ELR (cell line): ENCODE measurements around the gene CNIH3.

Experiments used
- DNase-seq: peaks from one replicate; pipeline ENCODE4 v3.0.0-alpha.2; 2015; ENCODE audit warnings: low read depth

CNIH3 gene

GRCh38 chr1:224744521-224744920 lies 128.4 kb downstream of the CNIH3 start:
- DNase-seq: no peak

DNA sequence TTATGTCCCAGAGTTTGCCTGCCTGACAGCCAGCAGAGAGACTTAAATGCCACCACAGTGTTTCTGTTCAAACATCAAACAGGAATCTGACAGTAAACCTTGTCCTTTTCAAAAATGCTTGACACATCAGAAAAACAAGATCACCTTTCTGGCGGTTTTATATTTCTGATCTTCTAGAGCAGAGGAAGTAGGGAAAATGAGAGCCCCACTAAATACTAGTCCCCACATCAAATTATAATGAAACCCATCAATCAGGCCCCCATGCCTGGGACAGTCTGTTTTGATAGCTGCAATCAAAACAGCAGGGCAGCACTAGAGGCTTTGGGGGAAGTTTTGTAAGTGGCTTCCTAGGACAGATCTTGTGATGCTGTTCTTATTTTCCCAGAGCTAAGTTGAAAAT lies 129.3 kb downstream of the CNIH3 start:
- no peak for DNase-seq

- DNase-seq: no peak
These were observed 129.8 kb downstream of the CNIH3 start for GRCh38 chr1:224745924-224746323.

DNA sequence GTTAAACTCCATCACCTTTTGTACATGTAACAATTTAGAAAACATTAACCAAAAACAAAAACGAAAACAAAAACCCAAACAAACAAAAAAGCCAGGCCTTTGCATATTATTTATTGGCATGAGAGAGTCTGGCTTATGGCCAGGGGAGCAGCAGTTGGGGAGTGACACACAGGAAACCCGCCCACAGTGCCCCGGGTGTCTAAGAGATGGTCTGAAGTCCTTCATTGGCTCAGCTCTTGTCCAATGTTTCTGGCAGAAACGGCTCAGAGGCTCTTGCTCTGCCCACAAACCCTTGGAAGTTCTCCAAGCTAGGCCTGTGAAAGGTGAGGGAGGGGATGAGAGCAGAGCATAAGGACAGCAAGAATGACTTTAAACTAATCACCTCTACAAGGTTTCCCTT lies 131.5 kb downstream of the CNIH3 start:
- DNase-seq: peak; percentile 60

- no peak for DNase-seq
These were observed 133.8 kb downstream of the CNIH3 start for GRCh38 chr1:224749916-224750315.

GRCh38 chr1:224751624-224752311 lies 135.7 kb downstream of the CNIH3 start:
- DNase-seq: no peak

GRCh38 chr1:224753491-224753890 lies 137.4 kb downstream of the CNIH3 start:
- no peak for DNase-seq

DNA sequence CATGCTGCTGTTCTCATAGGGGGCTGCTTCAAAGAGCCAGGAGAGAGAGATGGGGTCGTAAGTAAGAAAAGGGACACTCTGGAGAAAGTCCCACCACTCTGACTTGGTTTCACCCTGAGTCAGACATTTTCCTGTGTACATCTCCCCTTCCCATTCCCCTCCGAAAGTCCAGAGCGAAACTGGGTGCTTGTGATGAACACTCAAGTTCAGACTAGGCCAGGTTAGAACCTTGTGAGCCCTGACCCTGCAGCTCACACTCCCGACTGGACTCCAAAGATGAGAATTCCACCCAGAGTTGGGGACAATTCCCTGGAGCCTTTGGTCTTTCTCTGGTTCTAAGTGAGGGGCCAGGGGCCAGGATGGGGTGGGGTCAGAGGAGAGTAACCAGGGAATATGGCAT lies 139.5 kb downstream of the CNIH3 start:
- no peak for DNase-seq

- DNase-seq: no peak
These were observed 141.4 kb downstream of the CNIH3 start for GRCh38 chr1:224757508-224757907.

DNA sequence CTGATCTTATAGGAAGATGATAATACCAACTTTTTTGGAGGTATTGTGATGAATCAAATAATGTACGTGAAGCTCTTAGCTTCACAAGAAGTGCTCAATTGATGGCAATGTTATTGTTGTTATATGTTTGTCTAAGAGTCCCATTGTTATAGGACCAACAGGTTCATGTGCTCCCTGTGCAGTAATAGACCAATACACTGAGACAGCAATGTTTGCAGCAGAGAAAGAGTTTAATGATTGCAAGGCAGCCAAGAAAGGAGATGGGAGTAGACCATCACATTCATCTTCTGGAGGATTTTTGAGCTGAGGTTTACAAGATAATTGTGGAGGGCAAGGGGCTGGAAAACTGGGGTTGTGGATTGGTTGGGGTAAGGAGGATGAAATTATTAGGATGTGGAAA lies 143.0 kb downstream of the CNIH3 start:
- no peak for DNase-seq

GRCh38 chr1:224759681-224760091 lies 143.6 kb downstream of the CNIH3 start:
- no peak for DNase-seq

DNA sequence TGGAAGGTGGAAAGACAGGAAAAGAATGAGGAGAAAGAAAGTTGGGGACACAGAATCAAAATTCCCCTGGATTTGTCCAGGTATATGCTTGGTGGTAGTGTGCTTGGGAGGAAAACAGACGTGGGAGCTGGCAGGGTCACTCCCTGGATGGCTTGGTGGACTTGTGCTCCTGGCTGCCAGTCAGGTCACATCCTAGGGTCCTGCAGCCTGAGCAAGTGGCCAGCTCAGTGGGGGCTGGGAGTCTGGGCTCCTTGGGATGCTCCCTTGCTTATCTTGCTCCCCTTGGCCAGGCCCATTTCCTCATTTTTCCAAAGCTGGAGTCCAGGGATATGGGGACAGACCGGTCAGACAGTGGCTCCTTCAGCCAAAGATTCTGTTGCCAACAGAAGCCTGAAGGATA lies 144.0 kb downstream of the CNIH3 start:
- DNase-seq: no peak

DNA sequence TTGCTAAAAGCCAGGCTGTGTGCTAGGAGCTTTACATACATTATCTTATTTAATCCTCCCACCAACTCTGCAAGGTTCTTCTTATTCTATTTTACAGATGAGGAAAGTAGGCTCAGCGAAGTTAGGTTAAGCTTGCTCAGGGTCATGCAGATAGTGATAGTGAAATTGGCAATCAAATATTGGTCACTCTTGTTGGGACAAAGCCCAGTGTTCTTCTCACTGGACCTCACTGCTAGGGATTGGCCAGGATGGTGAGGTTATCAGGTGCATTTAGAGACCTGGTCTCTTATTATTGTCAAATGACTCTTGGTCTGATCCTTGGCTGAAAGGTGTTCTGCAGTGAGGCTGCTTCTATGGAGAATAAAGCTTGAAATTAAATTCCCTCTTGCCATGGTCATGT lies 145.1 kb downstream of the CNIH3 start:
- DNase-seq: no peak

DNA sequence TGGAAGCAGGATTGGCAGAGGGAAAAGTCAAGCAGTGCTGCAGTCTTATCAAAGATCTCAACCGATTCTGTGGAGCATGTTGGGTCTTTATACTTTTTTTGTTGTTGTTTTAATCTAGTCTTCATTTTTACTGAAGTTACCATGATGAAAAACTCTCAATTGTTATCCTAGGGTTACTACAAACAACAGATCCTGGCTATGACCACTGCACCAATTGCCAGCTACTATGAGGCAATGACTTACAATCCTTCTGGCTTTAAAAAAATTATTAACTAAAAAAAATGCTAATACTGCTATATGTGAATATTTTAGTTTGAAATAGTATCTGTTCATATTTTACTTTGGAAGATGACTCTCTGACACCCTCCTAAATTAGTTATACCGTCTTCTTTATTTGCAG lies 145.9 kb downstream of the CNIH3 start:
- DNase-seq: no peak

DNA sequence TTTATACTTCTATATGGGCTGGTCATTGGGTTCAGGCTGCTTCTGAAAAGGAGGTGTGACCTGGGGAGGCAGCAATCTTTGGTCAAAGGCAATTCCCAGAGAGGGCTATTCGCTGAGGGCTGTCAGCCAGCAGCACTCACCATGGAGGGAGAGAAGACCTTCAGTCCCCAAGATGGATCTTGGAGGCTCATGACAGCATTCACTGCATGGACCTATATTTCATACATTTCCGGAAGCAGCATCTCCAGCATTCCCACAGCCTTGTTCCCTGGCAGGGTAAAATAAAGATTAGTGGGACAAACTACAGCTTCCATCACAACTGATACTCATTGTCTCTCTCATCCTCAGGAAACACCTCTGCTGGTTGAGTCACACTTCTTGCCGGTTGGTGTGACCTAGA lies 146.6 kb downstream of the CNIH3 start:
- no peak for DNase-seq

DNA sequence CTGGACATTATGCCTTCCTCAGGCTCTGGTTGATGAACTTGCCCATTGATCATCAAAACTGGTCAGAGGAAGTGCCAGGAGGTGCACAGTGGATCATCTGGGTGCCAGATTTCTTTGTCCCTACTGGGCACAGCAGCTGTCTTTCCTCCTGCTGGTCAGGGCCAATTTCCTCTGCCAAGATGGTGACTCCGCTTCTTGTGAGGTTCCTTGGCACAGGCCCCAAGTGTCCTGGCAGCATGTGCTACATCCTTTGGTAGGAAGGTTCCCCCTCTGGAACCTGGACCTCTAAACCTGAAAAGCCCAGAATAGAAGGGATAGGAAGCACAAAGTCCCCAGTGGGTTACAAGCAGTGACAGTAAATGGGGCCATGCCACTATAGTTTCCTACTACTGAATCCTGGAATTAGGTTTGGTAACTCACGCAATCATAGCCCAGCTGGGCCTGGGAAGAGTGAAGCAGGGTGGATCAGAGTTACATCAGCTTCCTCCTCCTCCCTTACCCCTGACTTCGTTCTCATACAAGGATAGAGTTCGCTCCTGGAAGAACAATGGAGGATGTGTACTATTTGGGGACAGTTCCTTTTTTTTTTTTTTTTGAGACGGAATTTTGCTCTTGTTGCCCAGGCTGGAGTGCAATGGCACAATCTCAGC lies 147.1 kb downstream of the CNIH3 start:
- DNase-seq: no peak

DNA sequence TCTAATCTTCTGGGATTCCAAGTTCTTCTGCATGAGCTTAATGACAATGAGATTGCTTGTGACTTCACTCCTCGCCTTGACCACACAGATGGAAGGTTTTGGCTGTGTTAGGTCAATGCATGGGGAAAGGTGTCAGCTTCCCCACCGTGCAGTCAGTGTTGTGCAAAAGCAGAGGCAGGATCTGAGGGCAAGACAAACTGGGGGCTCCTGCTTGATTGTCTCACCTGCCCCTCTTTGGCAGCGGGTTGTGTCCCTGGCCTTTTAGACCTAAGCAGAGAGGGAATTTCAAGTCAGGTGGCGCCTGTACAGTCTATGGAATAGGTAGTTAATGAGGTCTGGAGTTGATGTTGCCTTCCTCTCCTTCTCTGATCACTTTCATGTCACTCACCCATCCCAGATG lies 150.1 kb downstream of the CNIH3 start:
- DNase-seq: no peak

DNA sequence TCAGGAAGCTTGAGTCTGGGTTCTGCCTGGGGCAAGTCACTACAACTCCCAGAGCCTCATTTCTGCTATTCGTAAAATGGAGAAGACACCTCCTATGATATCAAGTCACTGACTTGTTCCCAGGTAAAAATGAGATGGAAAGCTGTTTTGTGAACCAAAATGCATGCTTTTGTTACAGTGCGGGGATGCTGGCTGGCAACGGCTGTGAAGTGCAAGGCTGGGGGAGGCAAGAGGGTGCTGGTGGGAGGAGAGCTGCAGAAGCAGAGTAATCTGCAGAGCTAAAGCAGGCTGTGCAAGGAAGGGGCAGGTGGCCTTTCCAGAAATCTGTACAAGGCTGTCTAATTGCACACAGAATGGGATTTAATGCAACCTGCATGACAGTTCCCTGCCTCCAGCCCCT lies 150.9 kb downstream of the CNIH3 start:
- DNase-seq: no peak

DNA sequence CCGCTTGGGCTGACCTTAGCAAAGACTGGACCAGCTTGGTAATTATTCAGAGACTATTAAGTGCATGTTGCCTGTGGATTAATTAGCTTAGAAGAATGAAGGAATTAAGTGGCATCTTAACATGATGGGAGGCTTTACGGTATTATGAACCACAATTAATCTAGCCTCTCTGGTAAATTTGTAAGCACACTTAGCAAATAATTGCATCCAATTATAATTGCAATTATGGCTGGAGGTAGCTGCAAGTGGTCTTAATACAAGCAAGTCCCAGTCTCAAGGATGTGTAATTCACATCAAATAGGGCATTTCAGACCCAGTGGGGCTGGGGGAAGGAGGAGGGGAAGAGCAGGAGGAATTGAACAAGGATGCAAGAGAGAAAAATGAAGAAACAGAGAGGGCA lies 151.6 kb downstream of the CNIH3 start:
- DNase-seq: no peak

DNA sequence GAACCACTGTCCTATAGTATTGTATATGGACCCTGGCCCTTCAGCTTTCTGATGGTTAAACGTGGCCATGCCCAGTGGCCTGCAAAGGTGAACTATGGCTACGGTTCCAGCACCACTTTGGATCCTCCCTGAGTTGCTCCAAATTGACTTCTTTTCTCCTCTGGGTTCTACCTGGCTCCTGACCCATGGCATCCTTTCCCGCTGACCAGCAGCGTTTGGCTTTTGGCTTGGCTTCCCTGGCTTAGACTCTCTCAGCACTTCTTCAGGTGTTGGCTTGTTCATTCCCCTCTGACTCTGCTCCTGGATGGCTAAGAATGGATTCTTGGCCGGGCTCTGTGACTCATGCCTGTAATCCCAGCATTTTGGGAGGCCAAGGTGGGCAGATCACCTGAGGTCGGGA lies 152.9 kb downstream of the CNIH3 start:
- no peak for DNase-seq

GRCh38 chr1:224769452-224770335 lies 153.6 kb downstream of the CNIH3 start:
- DNase-seq: peak; percentile 28

- DNase-seq: peak; percentile 77
These were observed 154.2 kb downstream of the CNIH3 start for GRCh38 chr1:224770336-224770693.

- no peak for DNase-seq
These were observed 157.5 kb downstream of the CNIH3 start for GRCh38 chr1:224773646-224774045.
